CD4-positive, alpha-beta T cell treated with Interleukin-17A for 4 hours (primary cell): Measurements from ENCODE around the gene HFM1.

Experiments used
- DNase-seq: peaks from one replicate; pipeline ENCODE4 v3.0.0-alpha.2; 2020; ENCODE audit warnings: mixed read lengths

Gene HFM1

GRCh38 chr1:91244737-91245136 is 159.9 kb downstream of the HFM1 start:
- DNase-seq: no peak

GRCh38 chr1:91243171-91243570 is 161.5 kb downstream of the HFM1 start:
- DNase-seq: no peak

- DNase-seq: no peak
Observed at GRCh38 chr1:91234181-91234580, 170.5 kb downstream of the HFM1 start.

GRCh38 chr1:91226741-91227140 is 177.9 kb downstream of the HFM1 start:
- DNase-seq: no peak

DNA sequence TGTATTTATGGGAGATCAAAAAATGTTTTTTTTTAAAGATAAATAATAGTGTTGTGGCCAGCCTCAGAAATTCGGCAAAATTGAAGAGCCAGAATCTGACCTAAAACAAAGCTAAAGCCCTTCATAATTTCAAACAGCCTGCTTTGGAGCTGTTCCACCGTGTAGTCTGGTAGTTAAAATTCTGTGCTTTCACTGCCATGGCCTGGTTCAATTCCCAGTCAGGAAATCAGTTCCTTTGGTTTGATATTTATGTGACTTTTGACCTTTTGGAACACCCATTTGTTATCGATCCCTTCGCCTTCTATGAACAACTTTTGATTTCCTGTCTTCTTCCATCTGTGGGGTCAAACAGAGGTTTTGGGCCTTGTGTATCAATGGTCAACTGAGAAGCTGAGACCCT is 179.8 kb downstream of the HFM1 start:
- no peak for DNase-seq

DNA sequence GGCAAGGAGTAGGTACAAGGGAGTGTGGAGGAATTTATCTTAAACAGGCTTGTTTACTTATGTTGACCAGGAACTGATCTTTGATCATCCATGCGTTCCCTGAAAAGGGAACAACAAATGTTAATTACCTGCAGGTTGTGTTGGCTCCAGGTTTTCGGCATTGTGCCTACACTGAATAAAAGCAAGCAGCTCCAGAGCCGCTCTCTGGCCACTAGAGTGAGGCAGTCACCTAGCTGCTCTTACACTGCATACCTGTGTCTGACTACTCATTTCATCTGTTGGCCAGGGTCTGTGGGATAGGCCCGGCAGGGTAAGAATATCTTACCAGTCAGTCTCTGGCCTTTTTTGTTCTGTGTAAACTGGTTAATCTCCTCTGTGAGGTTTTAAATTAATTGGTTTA is 183.6 kb downstream of the HFM1 start:
- DNase-seq: no peak

- no peak for DNase-seq
Observed at GRCh38 chr1:91217911-91218310, 186.7 kb downstream of the HFM1 start.
